Central memory CD8-positive, alpha-beta T cell (primary cell): Measurements from ENCODE around the gene CLEC7A.

Experiments
- ATAC-seq: fragments of 150-1000 bp; cut with Tn5 transposase; replicated peaks from 2 replicates; pipeline ENCODE4 v1.10.0; 2022; ENCODE audit warnings: mild to moderate bottlenecking, moderate FRiP score, moderate number of reproducible peaks; ENCODE audit not compliant: poor library complexity, severe bottlenecking; ENCODE audit errors: extremely low read depth
- DNase-seq, 2 donors: peaks; one replicate each; pipeline ENCODE4 v3.0.0; 2021; ENCODE audit warnings: low spot score in 2 of 2
- H3K27ac Mint-ChIP-seq: one replicate; pipeline ENCODE4 v1.8.0; 2022; ENCODE audit warnings: low read depth, mild to moderate bottlenecking, moderate library complexity, mixed read lengths
- H3K27me3 Mint-ChIP-seq: one replicate; pipeline ENCODE4 v1.8.0; 2022; ENCODE audit warnings: mixed read lengths
- H3K36me3 Mint-ChIP-seq: one replicate; pipeline ENCODE4 v1.8.0; 2022; ENCODE audit warnings: mild to moderate bottlenecking, moderate library complexity, mixed read lengths; ENCODE audit not compliant: insufficient read depth
- H3K4me1 Mint-ChIP-seq: one replicate; pipeline ENCODE4 v1.8.0; 2022; ENCODE audit warnings: mixed read lengths
- H3K4me3 Mint-ChIP-seq: one replicate; pipeline ENCODE4 v1.8.0; 2022; ENCODE audit warnings: mild to moderate bottlenecking, moderate library complexity, mixed read lengths
- H3K9me3 Mint-ChIP-seq: one replicate; pipeline ENCODE4 v1.8.0; 2022; ENCODE audit warnings: mixed read lengths

Gene CLEC7A

DNA sequence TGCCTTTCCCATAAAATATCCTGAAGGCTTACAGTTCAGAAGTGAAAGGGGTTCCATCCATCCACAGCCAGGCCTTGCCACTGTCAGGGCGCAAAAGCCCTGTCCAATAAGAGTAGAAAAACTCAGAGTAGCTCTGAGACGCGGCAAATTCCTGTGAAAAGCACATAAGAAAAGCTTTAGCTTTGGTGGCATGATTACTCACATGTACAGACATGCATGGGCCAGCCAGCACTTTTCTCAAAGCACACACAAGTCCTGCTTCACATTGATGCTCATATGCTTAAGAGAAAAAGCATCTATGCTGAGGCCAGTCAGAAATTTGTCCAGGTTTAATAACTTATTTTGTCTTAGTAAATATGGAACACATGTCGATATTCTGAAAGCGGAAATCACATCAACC lies 56.7 kb downstream of the CLEC7A start:
- H3K4me1 Mint-ChIP-seq: no peaks in the 10 kb centered on the region
- no peaks in the 10 kb centered on the region for H3K9me3 Mint-ChIP-seq
- DNase-seq (no peak), ATAC-seq (no peak)
- no peak overlapping the region for H3K27ac Mint-ChIP-seq
- no peak overlapping the region for H3K4me3 Mint-ChIP-seq
- no peaks in the 10 kb centered on the region for H3K36me3 Mint-ChIP-seq
- peaks cover 65% of the 10 kb centered on the region for H3K27me3 Mint-ChIP-seq

- H3K4me3 Mint-ChIP-seq: no peak overlapping the region
- H3K36me3 Mint-ChIP-seq: no peaks in the 10 kb centered on the region
- H3K4me1 Mint-ChIP-seq: no peaks in the 10 kb centered on the region
- no peak overlapping the region for H3K27ac Mint-ChIP-seq
- no peaks in the 10 kb centered on the region for H3K9me3 Mint-ChIP-seq
- H3K27me3 Mint-ChIP-seq: peaks cover 63% of the 10 kb centered on the region
- DNase-seq (no peak), ATAC-seq (no peak)
Observed at GRCh38 chr12:10072131-10072530, 57.9 kb downstream of the CLEC7A start.

- Mint-ChIP-seq H3K9me3 (no peaks in the 10 kb centered on the region), H3K27me3 (peaks cover 74% of the 10 kb centered on the region), H3K27ac (no peak overlapping the region), H3K4me1 (no peaks in the 10 kb centered on the region), H3K4me3 (no peak overlapping the region), H3K36me3 (no peaks in the 10 kb centered on the region)
- ATAC-seq: no peak
- DNase-seq: no peak
Observed at GRCh38 chr12:10070380-10070779, 59.6 kb downstream of the CLEC7A start.

- H3K27me3 Mint-ChIP-seq: peaks cover 74% of the 10 kb centered on the region
- DNase-seq: no peak
- no peaks in the 10 kb centered on the region for H3K9me3 Mint-ChIP-seq
- H3K4me3 Mint-ChIP-seq: no peak overlapping the region
- no peaks in the 10 kb centered on the region for H3K4me1 Mint-ChIP-seq
- no peak for ATAC-seq
- no peak overlapping the region for H3K27ac Mint-ChIP-seq
- no peaks in the 10 kb centered on the region for H3K36me3 Mint-ChIP-seq
Observed at GRCh38 chr12:10069976-10070375, 60.0 kb downstream of the CLEC7A start.

DNA sequence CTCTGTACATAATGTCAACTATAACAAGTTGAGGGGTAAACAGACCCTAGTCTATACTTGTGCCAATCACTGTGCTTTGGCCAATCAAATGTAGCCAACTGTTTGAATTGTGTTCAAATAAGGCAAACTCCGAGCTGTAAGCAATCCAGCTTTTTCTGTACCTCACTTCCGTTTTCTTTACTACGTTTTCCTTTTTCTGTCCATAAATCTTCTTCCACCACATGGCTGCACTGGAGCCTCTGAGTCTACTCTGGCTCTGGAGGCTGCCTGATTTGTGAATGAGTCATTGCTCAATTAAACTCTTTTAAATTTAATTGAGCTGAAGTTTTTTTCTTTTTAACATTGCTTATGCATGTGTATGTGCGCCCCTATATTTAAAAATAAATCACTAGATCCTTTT lies 60.9 kb downstream of the CLEC7A start:
- peaks cover 76% of the 10 kb centered on the region for H3K27me3 Mint-ChIP-seq
- no peaks in the 10 kb centered on the region for H3K4me1 Mint-ChIP-seq
- H3K4me3 Mint-ChIP-seq: no peak overlapping the region
- DNase-seq: no peak
- no peak overlapping the region for H3K27ac Mint-ChIP-seq
- ATAC-seq: no peak
- no peaks in the 10 kb centered on the region for H3K9me3 Mint-ChIP-seq
- H3K36me3 Mint-ChIP-seq: no peaks in the 10 kb centered on the region

GRCh38 chr12:10068644-10069043 lies 61.4 kb downstream of the CLEC7A start:
- no peaks in the 10 kb centered on the region for H3K4me1 Mint-ChIP-seq
- DNase-seq: no peak
- H3K27me3 Mint-ChIP-seq: peaks cover 77% of the 10 kb centered on the region
- H3K36me3 Mint-ChIP-seq: no peaks in the 10 kb centered on the region
- no peak overlapping the region for H3K27ac Mint-ChIP-seq
- no peaks in the 10 kb centered on the region for H3K9me3 Mint-ChIP-seq
- no peak for ATAC-seq
- no peak overlapping the region for H3K4me3 Mint-ChIP-seq

- no peak overlapping the region for H3K4me3 Mint-ChIP-seq
- peaks cover 77% of the 10 kb centered on the region for H3K27me3 Mint-ChIP-seq
Observed at GRCh38 chr12:10067942-10068341, 62.1 kb downstream of the CLEC7A start.

DNA sequence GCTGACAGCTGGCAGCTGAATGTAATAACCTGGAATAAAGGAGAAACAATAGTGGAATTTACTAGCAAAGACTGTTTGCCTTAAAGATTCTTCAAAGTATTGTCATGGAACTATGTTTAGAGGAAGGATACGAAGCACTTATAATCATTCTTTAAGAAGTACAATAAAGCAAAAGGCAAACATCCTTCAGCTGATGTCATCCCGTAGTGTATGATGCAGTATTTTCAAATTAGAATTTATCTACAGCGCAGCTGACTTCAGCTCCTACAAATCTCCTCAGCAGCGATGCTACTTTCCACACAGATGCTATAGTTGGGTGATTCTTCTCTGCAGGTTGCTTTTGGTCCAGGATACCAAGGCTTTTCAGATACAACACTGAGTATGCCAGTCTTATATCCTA lies 62.7 kb downstream of the CLEC7A start:
- H3K27me3 Mint-ChIP-seq: peaks cover 73% of the 10 kb centered on the region
- no peak overlapping the region for H3K27ac Mint-ChIP-seq

More at GRCh38 chr12:10067942-10068341, 62.1 kb downstream of the CLEC7A start:
- Mint-ChIP-seq H3K36me3 (no peaks in the 10 kb centered on the region), H3K27ac (no peak overlapping the region), H3K4me1 (no peaks in the 10 kb centered on the region), H3K9me3 (no peaks in the 10 kb centered on the region)
- DNase-seq: no peak
- ATAC-seq: no peak

More for the DNA sequence above, 62.7 kb downstream of the CLEC7A start:
- ATAC-seq (no peak), DNase-seq (no peak)
- Mint-ChIP-seq H3K4me1 (no peaks in the 10 kb centered on the region), H3K36me3 (no peaks in the 10 kb centered on the region), H3K9me3 (no peaks in the 10 kb centered on the region), H3K4me3 (no peak overlapping the region)
